Fibroblast of pulmonary artery (primary cell): ENCODE data around the gene CRIM1.

Source experiments
- DNase-seq: peaks from one replicate; pipeline ENCODE4 v3.0.0-alpha.2; 2010; ENCODE audit warnings: low read depth
- H3K4me3 ChIP-seq: replicated peaks from 2 replicates; pipeline ENCODE4 v1.5.1; 2011; ENCODE audit warnings: low read depth, mild to moderate bottlenecking, control low read depth, low read length, moderate library complexity
- CTCF ChIP-seq: IDR thresholded peaks from 2 replicates; pipeline ENCODE4 v1.5.1; 2011; ENCODE audit warnings: mild to moderate bottlenecking, control low read depth, low read length, inconsistent platforms; ENCODE audit errors: missing control alignments

CRIM1 gene

GRCh38 chr2:36366491-36367120 is 11.0 kb downstream of the CRIM1 start:
- no peak overlapping the region for H3K4me3 ChIP-seq
- DNase-seq = no peak
- no peak for TF ChIP-seq CTCF

- no peak for DNase-seq
- H3K4me3 ChIP-seq = no peak overlapping the region
- TF ChIP-seq CTCF = no peak
Measured at GRCh38 chr2:36367486-36367885, 11.9 kb downstream of the CRIM1 start.

- no peak for TF ChIP-seq CTCF
- H3K4me3 ChIP-seq = no peak overlapping the region
- peak; percentile 58 for DNase-seq
Measured at GRCh38 chr2:36367895-36368353, 12.3 kb downstream of the CRIM1 start.

- DNase-seq = no peak
- no peak for TF ChIP-seq CTCF
- H3K4me3 ChIP-seq = no peak overlapping the region
Measured at GRCh38 chr2:36368438-36368837, 12.9 kb downstream of the CRIM1 start.

- no peak overlapping the region for H3K4me3 ChIP-seq
- DNase-seq = no peak
Measured at GRCh38 chr2:36369163-36369562, 13.6 kb downstream of the CRIM1 start.

GRCh38 chr2:36369716-36370115 is 14.1 kb downstream of the CRIM1 start:
- H3K4me3 ChIP-seq = no peak overlapping the region
- no peak for TF ChIP-seq CTCF

More at GRCh38 chr2:36369163-36369562, 13.6 kb downstream of the CRIM1 start:
- no peak for TF ChIP-seq CTCF

GRCh38 chr2:36370281-36370680 is 14.7 kb downstream of the CRIM1 start:
- no peak for DNase-seq
- H3K4me3 ChIP-seq = no peak overlapping the region
- no peak for TF ChIP-seq CTCF

More at GRCh38 chr2:36369716-36370115, 14.1 kb downstream of the CRIM1 start:
- DNase-seq = no peak
